ENCODE measurements around the gene SCARF1. TPM values are rescaled to one million over a fixed set of nuclear protein-coding genes. Genes with fewer than 3 reads are reported as not detected.

The SCARF1 gene
- total RNA-seq, 2 donors from 2014 or later = 2.5 to 5.7 TPM

GRCh38 chr17:1584167-1584566 is 61.4 kb downstream of the SCARF1 start:
- H3K4me3 Mint-ChIP-seq = no peak overlapping the region
- H3K4me1 Mint-ChIP-seq = no peaks in the 10 kb centered on the region
- no peaks in the 10 kb centered on the region for H3K9me3 Mint-ChIP-seq
- no peak overlapping the region for H3K27ac Mint-ChIP-seq
- no peaks in the 10 kb centered on the region for H3K36me3 Mint-ChIP-seq (ENCODE audit: low read depth)
- no peaks in the 10 kb centered on the region for H3K27me3 Mint-ChIP-seq
- ATAC-seq (replicated peaks) = no peak

Other genes with a start within 250 kb of the SCARF1 start
- gene YWHAE, start 245.5 kb downstream of the SCARF1 start, total RNA-seq = 100 to 1,000 TPM; 247 to 515 TPM
- 10 to 100 TPM; 15.5 to 21.6 TPM for gene CRK, start 189.5 kb downstream of the SCARF1 start, total RNA-seq
- gene MYO1C, start 153.0 kb downstream of the SCARF1 start, total RNA-seq = 10 to 100 TPM; 46.6 to 51.0 TPM
- gene INPP5K, start 129.1 kb downstream of the SCARF1 start, total RNA-seq = 10 to 100 TPM; 29.9 to 30.4 TPM
- gene PITPNA, start 82.9 kb downstream of the SCARF1 start, total RNA-seq = 10 to 100 TPM; 28.8 to 45.0 TPM
- 1 to 10 TPM in 1 of 2 donors, under 1 TPM in 1; 0.52 to 1.6 TPM for gene SLC43A2, start 16.9 kb downstream of the SCARF1 start, total RNA-seq
- 1 to 10 TPM; 2.4 to 6.1 TPM for gene RILP, start 4.1 kb upstream of the SCARF1 start, total RNA-seq
- gene PRPF8, start 39.1 kb upstream of the SCARF1 start, total RNA-seq = 100 to 1,000 TPM; 353 to 426 TPM
- gene TLCD2, start 64.6 kb upstream of the SCARF1 start, total RNA-seq = 1 to 10 TPM in 1 of 2 donors, under 1 TPM in 1; 0.26 to 1.1 TPM
- gene WDR81, start 79.0 kb upstream of the SCARF1 start, total RNA-seq = 10 to 100 TPM; 13.2 to 20.2 TPM
- gene SERPINF2, start 97.1 kb upstream of the SCARF1 start, total RNA-seq = under 1 TPM; 0.45 to 0.85 TPM
- gene SERPINF1, start 116.3 kb upstream of the SCARF1 start, total RNA-seq = not detected
- 10 to 100 TPM; 19.7 to 20.2 TPM for gene SMYD4, start 184.2 kb upstream of the SCARF1 start, total RNA-seq
- gene RPA1, start 184.3 kb upstream of the SCARF1 start, total RNA-seq = 100 to 1,000 TPM; 121 to 139 TPM